IPS-15b (cell line): ENCODE measurements around the gene PRPF6.

Source experiments
- H3K27me3 ChIP-seq: one replicate; pipeline ENCODE4 v1.6.1; 2013; ENCODE audit warnings: low read length; ENCODE audit not compliant: control insufficient read depth, insufficient read depth
- H3K36me3 ChIP-seq: one replicate; pipeline ENCODE4 v1.6.1; 2013; ENCODE audit warnings: low read length; ENCODE audit not compliant: control insufficient read depth, insufficient read depth
- H3K4me1 ChIP-seq: one replicate; pipeline ENCODE4 v1.6.1; 2013; ENCODE audit warnings: mild to moderate bottlenecking, low read length; ENCODE audit not compliant: control insufficient read depth, insufficient read depth
- H3K4me3 ChIP-seq: one replicate; pipeline ENCODE4 v1.5.1; 2013; ENCODE audit warnings: low read depth, low read length
- H3K9ac ChIP-seq: one replicate; pipeline ENCODE4 v1.6.1; 2013; ENCODE audit warnings: low read depth, mild to moderate bottlenecking, low read length
- H3K9me3 ChIP-seq: one replicate; pipeline ENCODE4 v1.6.1; 2013; ENCODE audit warnings: mild to moderate bottlenecking, low read length; ENCODE audit not compliant: control insufficient read depth, insufficient read depth

PRPF6 gene

DNA sequence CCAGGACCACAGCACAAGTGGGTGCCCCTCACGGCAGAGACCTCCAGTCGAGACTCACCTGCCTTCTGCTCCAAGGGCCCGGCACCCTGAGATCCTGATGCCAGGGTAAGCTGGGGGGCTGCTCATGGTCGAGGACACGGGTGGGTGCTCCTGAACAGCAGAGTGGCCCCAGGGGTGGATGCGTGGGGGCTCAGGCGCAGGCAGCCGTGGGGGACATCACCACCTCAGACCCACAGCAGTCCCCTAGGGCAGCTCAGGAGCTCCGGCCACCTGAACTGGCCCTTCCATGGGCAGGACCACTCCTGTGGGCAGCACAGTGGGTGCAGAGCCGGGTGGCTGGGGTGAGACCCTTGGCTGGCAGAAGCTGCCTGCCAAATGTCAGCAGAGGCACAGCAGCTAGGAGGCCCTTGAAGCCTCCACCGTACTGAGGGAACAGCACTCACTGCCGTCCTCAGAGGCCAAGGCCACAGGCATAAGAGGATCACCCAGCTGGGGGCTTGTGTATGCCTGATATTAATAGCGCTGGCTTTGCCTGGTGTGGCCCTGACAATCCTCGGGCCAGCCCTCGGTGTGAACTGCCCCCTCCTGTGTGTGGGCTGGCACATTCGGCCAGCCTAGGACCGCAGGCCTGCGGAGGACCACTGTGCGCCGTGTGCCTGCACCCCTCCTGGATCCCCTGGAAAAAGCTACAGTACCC lies 30.1 kb upstream of the PRPF6 start:
- H3K4me1 ChIP-seq: peaks cover 13% of the 10 kb centered on the region
- peaks cover 5% of the 10 kb centered on the region for H3K36me3 ChIP-seq
- H3K4me3 ChIP-seq: no peak overlapping the region
- peak overlapping the region; percentile 26 for H3K9ac ChIP-seq
- no peaks in the 10 kb centered on the region for H3K9me3 ChIP-seq
- no peaks in the 10 kb centered on the region for H3K27me3 ChIP-seq

DNA sequence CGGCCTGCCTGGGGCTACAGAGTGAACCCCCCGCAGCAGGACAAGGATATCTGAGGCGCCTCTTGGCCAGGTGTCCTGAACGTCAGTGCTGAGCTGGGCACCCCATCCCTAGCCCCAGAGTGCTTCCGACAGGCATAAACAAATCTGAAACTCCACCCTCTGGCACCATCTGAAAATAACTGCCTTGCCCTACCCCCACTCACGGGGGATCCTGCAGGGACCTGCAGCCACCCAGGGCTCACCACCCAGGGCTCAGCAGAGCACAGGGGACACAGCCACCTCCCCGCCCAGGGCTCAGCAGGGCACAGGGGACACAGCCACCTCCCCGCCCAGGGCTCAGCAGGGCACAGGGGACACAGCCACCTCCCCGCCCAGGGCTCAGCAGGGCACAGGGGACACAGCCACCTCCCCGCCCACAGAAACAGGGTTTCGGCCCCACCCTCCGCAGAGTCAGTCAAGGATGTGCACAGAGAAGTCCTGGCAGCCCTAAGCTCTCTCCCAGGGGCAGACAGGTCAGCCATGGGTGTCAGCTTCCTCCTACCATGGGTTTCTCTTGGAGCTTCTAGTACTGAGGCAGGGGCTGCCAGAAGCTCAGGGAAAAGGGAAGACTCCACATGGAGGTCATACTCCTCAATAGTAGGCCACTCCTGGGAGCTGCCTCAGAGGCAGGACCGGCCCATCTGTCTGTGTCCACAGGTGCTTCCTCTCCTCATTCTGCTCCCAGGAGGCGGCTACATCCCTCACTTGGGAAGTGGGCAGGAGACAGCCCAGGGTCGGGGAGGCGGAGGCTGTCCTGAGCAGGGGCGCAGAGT lies 29.3 kb upstream of the PRPF6 start:
- Histone ChIP-seq H3K9me3 (no peaks in the 10 kb centered on the region), H3K9ac (no peak overlapping the region), H3K4me1 (peaks cover 13% of the 10 kb centered on the region), H3K36me3 (peaks cover 6% of the 10 kb centered on the region), H3K27me3 (no peaks in the 10 kb centered on the region), H3K4me3 (no peak overlapping the region)

DNA sequence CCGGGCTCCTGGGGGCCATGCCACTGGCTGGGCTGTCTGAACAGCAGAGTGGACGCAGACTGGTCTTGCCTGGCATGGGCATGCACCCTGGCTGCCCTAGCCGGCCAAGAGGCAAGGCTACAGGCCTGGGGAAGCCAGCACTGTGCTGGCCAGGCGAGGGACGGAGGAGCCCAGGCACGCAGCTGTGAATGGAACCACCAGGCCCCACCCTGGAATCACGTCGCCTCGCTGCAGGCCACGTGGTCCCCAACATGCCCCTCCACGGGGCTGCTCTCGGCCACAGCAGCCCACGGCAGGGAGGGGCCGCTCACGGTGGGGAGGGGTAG lies 28.8 kb upstream of the PRPF6 start:
- peaks cover 13% of the 10 kb centered on the region for H3K4me1 ChIP-seq
- no peaks in the 10 kb centered on the region for H3K9me3 ChIP-seq
- no peaks in the 10 kb centered on the region for H3K27me3 ChIP-seq
- no peak overlapping the region for H3K9ac ChIP-seq
- H3K4me3 ChIP-seq: no peak overlapping the region
- H3K36me3 ChIP-seq: peaks cover 6% of the 10 kb centered on the region

DNA sequence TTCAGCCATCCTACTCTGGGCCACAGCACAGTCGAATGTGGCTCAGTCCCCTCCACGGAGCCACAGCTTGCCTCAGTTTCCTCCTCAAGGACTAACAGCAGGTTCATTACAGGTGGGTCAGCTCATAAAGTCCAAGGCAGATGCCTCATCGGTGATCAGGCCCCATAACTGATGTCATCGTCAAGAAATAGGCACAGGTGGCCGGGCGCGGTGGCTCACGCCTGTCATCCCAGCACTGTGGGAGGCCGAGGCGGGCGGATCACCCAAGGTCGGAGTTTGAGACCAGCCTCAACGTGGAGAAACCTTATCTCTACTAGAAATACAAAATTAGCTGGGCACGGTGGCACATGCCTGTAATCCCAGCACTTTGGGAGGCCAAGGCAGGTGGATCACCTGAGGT lies 28.2 kb upstream of the PRPF6 start:
- Histone ChIP-seq H3K9ac (no peak overlapping the region), H3K4me3 (no peak overlapping the region), H3K36me3 (peaks cover 6% of the 10 kb centered on the region), H3K27me3 (no peaks in the 10 kb centered on the region), H3K4me1 (peaks cover 13% of the 10 kb centered on the region), H3K9me3 (no peaks in the 10 kb centered on the region)

DNA sequence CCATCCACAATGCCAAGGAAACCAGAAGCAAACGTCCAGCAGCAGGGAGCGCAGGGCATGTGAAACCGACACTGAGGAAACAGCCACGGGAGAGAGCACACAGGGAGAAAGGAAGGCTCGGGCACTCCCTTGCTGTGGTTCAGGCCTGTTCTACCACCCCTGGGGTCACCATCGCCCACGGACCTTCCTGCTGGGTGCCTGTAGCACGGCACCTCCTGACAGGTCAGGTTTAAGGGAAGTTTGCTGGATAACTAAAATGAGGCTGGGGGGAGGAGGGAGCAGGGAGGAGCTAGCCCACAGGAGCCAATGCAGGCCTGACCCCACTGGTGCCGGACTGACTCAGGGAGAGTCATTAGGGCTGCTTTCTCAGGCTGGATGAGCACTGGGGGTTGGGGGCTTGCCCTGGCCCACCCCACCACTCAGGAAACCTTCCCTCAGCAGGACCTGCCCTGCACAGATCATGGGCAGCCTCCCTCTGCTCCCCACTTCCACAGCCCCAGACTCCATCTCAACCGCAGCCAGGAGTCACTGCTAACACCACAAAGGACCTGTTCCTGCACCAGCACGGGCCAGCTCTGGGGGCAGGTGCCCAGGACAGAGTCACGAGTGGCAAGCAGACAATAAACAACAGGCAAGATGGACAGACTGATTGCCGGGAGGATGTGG lies 27.0 kb upstream of the PRPF6 start:
- Histone ChIP-seq H3K9me3 (no peaks in the 10 kb centered on the region), H3K9ac (no peak overlapping the region), H3K4me3 (no peak overlapping the region), H3K27me3 (no peaks in the 10 kb centered on the region), H3K36me3 (peaks cover 6% of the 10 kb centered on the region), H3K4me1 (peaks cover 15% of the 10 kb centered on the region)

DNA sequence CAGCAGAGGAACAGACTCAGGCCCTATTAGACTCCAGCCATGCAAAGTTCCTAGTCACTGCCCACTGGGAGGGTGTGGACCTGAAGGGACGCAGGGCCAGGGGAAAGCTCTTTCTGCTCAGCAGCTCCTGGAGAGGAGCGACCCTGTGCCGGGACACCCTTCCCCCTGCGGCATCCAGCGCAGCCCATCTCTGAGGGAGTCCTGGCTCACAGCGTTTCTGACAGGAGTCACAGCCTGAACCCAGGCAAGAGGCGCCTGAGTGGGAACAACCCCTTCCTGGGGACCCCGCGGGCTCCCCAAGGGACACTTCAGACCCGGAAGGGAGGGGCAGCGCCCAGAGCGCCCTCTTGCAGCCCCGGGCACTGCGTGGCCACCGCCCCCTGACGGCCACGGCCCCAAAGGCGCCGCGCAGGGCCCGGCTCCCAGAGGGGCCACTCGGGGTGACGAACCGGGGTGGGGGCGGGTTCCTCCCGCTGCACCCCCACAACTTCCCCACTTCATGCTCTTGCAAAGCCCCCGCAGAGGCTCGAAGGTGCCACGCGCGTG lies 25.6 kb upstream of the PRPF6 start:
- peak overlapping the region; percentile 89 for H3K4me3 ChIP-seq
- peaks cover 12% of the 10 kb centered on the region for H3K4me1 ChIP-seq
- H3K36me3 ChIP-seq: peaks cover 15% of the 10 kb centered on the region
- H3K9me3 ChIP-seq: no peaks in the 10 kb centered on the region
- H3K9ac ChIP-seq: peak overlapping the region; percentile 85
- H3K27me3 ChIP-seq: no peaks in the 10 kb centered on the region

DNA sequence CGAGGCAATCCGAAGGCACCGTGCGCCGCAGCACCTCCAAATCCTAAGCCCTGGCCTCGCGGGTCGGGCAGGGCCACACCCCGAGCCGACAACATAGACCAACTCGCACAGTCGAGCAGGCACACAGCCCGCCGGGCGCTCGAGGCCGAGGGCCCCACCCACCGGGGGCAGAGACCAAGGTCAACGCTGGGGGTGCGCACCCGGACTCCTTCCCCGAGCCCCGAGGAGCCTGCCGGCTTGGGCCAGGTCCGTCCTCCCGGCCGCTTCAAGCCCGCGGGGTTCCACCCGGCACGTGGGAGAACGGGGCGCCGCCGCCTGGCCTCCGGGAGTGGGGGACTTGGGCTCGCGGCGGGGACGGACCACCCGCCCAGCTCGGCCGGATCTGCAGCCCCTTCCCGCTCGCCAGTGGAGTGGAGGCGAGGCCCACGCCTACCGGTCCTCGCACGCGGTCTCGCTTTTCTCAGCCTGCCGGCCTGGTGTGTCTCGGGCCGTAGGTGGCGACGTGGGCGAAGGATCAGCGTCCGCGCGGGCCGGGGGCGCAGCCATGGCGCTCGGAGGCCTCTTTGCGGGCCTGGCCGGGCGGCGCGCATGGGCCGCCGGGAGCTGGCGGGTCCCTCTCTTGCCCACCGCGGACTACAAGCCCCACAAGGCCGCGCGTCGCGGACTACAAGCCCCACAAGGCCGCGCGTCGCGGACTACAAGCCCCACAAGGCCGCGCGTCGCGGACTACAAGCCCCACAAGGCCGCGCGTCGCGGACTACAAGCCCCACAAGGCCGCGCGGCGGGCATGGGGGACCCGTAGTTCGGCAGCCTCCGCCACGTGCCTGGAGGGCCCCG lies 24.9 kb upstream of the PRPF6 start, which contains the start of gene UCKL1:
TSS of gene UCKL1 (minus strand) at position 590 of the 837 bp plus-strand sequence. CDS start at position 546, 44 bp downstream.
- peaks cover 12% of the 10 kb centered on the region for H3K4me1 ChIP-seq

DNA sequence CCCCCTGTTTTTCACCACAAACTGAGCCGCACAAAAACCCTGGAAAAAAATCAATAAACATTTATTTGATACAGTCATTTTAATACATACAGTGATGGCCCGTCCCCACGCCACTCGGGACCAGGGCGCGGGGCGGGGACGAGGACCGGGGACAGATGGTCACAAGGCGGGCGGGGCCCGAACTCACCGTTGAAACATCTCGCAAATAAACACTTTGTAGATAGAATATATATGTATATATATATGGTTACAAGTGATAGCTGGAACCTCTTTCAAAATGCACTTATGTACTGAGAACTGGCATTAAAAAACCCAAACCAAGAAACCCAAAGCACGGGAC lies 24.3 kb upstream of the PRPF6 start:
- peak overlapping the region; percentile 60 for H3K9ac ChIP-seq
- H3K36me3 ChIP-seq: peaks cover 16% of the 10 kb centered on the region
- H3K9me3 ChIP-seq: no peaks in the 10 kb centered on the region
- peaks cover 12% of the 10 kb centered on the region for H3K4me1 ChIP-seq
- no peaks in the 10 kb centered on the region for H3K27me3 ChIP-seq
- H3K4me3 ChIP-seq: peak overlapping the region; percentile 64

More for the DNA sequence above, 24.9 kb upstream of the PRPF6 start, which contains the start of gene UCKL1:
- peak within 1 kb of the TSS; percentile 89 for H3K4me3 ChIP-seq
- no peaks in the 10 kb centered on the region for H3K9me3 ChIP-seq
- peak within 1 kb of the TSS; percentile 85 for H3K9ac ChIP-seq
- H3K27me3 ChIP-seq: no peaks in the 10 kb centered on the region
- H3K36me3 ChIP-seq: peaks cover 15% of the 10 kb centered on the region

DNA sequence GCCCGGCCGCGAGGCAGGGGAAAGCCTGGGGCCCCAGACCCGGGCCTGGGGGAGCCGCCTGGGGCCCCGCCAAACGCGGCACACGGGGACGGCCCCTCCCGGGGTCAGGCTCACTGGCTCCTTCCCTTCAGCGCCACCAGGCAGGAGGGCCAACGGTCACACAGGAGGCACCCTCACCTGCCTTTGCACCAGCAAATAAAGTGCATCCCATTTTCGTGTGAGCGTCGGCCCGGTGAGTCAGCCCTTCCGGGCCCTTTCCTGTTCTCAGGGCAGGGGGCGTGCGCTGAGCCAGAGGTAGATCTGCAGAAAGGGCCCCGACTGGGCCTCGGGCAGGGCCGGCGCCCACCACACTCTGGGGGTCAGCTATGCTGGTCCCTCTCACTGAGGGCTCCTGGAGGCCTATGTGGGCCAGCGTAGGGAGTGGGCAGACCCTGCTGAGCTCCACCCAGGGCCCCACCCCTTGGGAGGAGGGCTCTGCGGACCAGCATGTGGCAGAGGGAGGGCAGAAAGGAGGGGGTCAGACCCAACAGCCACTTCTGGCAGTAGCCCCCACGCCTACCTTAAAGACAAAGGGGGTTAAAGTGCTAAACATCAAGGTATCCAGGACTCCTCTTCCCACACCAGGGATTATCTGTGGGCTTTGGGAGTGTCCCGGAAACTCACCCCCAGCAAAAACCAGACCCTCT lies 23.8 kb upstream of the PRPF6 start:
- Histone ChIP-seq H3K9ac (peak overlapping the region; percentile 60), H3K27me3 (no peaks in the 10 kb centered on the region), H3K36me3 (peaks cover 21% of the 10 kb centered on the region), H3K9me3 (no peaks in the 10 kb centered on the region), H3K4me1 (peaks cover 12% of the 10 kb centered on the region), H3K4me3 (peak overlapping the region; percentile 64)

DNA sequence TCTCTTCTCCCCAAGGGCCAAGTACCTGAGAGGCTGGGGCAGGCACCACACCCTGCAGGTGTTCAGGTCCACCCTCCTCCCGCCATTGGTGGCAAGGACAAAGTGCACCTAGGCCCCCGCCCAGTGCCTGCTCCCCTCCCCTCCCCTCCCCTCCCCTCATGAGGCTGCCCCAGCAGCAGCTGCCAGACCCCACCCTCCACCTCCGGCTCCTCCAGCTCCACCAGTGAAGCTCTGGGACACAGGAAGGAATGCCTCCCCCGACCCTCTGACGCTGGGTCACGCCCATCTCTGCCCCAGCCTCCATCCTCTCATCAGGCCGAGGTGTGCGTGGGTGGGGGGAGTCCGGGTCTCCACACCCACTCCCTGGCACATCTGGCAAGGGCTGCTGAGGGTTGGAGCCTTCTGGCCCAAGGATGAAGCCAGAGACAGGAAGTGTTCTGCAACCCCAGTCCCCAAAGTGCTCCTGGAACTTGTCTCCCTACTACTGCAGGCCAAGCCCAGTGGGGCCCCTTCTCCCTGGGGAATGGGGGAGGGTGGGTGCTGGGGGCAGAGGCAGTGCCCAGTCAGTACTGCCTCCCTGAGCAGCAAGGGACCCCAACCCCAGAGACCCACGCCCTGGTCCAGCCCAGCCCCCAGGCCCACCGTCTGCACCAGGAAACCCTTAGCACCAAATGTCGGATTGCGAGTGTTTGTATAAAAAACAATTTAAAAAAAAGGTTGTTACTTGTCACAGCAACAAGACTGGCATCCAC lies 23.1 kb upstream of the PRPF6 start:
- Histone ChIP-seq H3K27me3 (no peaks in the 10 kb centered on the region), H3K9ac (no peak overlapping the region), H3K4me3 (peak overlapping the region; percentile 64), H3K9me3 (no peaks in the 10 kb centered on the region), H3K36me3 (peaks cover 28% of the 10 kb centered on the region), H3K4me1 (peaks cover 12% of the 10 kb centered on the region)
